Measurements from ENCODE around the gene FKBP2.

Gene FKBP2

DNA sequence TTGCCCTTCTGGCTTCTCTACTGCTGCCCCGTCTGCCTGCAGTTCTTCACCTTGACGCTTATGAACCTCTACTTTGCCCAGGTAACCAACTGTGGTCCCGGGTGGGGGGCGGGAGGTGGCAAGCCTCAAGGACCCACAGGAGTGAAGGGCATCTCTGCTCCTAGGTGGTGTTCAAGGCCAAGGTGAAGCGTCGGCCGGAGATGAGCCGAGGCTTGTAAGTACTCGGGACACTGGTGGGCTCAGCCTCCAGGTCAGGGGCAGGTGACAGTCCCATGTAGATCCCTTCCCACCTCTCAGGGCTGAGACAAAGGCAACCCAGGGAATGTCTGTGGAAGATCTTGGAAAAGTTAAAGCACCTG, 45.9 kb downstream of the FKBP2 start:
- no peak for DNase-seq

DNA sequence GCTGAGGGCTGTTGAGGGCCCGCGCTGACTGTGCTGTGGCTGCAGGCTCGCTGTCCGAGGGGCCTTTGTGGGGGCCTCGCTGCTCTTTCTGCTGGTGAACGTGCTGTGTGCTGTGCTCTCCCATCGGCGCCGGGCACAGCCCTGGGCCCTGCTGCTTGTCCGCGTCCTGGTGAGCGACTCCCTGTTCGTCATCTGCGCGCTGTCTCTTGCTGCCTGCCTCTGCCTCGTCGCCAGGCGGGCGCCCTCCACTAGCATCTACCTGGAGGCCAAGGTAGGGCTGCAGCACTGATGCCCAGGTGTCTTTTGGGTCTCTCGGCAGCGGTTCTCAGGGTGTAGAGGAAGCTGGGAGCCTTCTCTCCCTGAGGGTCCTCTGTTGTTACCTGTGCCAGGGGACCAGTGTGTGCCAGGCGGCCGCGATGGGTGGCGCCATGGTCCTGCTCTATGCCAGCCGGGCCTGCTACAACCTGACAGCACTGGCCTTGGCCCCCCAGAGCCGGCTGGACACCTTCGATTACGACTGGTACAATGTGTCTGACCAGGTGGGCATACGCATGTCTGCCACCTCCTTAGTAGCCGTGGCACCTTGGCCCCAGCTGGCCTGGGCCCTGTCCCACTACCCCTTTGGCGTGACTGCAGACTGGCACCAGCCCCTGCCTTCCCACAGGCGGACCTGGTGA, 46.9 kb downstream of the FKBP2 start:
- no peak for DNase-seq

DNA sequence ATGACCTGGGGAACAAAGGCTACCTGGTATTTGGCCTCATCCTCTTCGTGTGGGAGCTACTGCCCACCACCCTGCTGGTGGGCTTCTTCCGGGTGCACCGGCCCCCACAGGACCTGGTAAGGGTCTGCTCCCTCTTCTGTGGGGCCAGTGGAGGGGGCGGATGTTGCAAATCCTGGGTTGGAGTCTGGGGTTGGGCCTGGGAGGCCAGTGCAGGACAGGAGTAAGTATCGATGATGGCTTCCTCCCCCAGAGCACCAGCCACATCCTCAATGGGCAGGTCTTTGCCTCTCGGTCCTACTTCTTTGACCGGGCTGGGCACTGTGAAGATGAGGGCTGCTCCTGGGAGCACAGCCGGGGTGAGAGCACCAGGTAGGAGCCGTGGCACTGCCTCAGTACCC, 47.5 kb downstream of the FKBP2 start:
- no peak for DNase-seq

DNA sequence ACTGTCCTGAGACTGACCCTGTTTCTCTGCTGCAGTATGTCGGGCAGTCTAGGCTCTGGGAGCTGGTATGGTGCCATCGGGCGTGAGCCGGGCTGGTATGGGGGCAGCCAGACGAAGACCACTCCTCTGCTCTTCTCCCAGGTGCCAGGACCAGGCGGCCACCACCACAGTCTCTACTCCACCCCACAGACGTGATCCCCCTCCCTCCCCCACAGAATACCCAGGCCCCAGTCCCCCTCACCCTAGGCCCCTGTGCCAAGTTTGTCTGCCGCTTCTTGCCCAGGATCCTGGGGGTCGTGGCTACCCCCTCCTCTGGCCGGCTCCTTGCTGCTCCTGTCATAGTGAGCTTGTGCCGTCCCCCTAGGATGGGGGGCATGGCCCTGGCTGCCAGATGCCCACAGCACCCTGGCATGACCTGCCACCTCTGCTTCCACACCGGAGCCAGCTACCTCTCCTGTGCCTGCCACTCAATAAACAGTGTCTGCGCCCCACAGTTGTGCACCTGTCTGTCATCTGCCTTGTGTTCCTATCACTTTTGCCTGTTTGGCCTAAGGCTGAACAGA, 48.2 kb downstream of the FKBP2 start:
- no peak for DNase-seq

GRCh38 chr11:64290352-64291261, 49.7 kb downstream of the FKBP2 start:
- no peak for DNase-seq

- DNase-seq, result no peak
Measured at GRCh38 chr11:64291262-64291751, 50.4 kb downstream of the FKBP2 start, which contains the start of gene KCNK4. KCNK4 (plus strand) TSS chr11:64291302; CDS start chr11:64293019, 1,717 bp downstream.

DNA sequence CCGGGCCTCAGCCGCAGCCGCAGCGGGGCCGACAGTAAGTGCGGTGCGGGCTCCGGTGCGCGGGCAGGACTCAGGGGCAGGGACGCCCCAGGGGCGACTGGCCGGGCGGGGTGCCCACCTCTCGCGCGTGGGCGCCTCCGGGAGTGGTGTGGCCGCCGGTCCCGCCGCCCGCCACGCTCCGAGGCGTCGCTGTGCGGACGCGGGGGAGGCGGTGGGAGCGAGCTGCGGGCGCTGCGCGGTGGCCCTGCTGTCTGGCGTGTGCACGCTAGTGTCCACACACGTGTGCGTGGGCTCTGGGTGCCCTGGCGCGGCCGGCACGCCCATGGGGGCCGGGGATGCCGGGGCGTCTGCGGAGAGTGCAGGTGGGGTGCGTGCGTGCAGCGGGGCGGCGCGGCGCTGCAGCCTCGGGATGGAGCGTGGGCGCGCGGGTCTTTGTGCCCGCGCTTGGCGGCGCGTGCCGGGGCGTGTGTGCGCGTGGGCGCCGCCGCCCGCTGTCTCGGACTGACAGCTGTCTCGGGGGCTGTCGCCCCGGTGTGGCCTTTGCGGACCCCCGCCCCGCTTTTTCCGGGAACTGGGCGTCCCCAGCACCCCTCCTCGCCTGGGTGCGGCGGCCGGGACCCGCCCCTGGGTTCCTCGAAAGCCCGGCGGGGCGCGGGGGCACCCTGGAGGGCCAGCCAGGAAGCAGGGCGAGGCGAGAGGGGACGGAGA, 51.0 kb downstream of the FKBP2 start:
- DNase-seq, result no peak

DNA sequence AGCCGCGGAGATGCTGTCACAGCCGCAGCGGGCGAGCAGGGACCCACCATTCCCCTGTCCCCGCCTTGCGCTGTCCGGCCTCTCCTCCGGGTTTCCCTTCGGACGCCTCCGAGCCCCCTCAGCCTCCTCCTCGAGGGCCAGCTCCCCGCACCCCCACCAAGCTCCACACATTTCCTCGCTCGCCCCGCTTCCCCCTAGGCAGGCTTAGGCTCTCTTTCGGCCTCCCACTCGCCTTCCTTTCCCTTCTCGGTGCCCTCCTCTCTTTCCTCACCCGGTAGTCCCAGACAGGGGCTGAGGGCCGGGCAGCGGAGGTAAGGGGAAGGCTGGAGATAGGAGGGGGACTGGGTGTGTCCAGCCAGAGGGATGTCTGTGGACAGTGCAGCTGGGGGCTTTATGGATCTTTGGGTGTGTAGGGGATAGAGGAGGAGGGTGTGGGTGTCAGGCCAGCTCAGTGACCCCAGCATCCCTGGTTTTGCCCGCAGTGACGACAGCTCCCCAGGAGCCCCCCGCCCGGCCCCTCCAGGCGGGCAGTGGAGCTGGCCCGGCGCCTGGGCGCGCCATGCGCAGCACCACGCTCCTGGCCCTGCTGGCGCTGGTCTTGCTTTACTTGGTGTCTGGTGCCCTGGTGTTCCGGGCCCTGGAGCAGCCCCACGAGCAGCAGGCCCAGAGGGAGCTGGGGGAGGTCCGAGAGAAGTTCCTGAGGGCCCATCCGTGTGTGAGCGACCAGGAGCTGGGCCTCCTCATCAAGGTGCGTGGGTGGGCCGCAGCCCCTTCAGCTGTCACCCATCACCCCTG, 51.8 kb downstream of the FKBP2 start:
- no peak for DNase-seq
